ENCODE data around the gene CILP2. TPM values are rescaled to one million over a fixed set of nuclear protein-coding genes. Genes with fewer than 3 reads are reported as not detected.

CILP2 gene
- total RNA-seq, 1 experiment from 2014 or later, result 0.77 TPM

DNA sequence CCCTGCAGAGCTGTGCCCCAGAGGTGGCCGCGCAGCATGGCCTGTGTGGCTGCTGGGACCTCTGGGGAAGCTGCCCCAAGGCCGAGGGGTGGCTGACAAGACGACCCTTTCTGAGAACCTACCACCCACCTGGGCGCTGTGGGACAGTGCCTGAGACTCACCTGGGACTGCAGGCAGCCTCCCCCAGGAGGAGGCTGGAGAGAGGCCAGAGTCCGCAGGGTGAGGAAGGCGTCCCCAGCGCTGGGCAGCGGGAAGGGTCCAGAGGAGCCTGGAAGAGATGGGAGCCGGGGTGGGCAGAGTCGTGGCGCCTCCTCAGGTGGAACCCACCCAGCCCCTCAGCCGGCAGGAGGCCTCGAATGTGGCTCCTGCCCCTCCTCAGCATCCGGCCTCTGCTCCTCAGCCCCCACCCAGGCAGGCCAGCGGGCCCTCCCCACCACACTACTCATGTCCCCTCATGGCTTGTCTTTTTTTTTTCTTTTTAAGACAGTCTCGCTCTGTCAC, 25.3 kb downstream of the CILP2 start:
- H3K9me3 ChIP-seq (ENCODE audit: low read depth, low read length, poor library complexity, severe bottlenecking), result no peaks in the 10 kb centered on the region
- H3K4me3 ChIP-seq (ENCODE audit: low read depth, low read length, poor library complexity, severe bottlenecking), result no peak overlapping the region
- H3K4me1 ChIP-seq (ENCODE audit: insufficient read depth, low read length, poor library complexity, severe bottlenecking), result no peaks in the 10 kb centered on the region
- POLR2A ChIA-PET (ENCODE audit: low non-redundant PET), result no interaction called here
- intact Hi-C loops (cut with micrococcal nuclease; ENCODE audit: unreplicated experiment), result no loop called here
- BruUV-seq (replicated peaks), result no TSS peak
- no peak for DNase-seq (ENCODE audit: low spot score)
- H3K36me3 ChIP-seq (ENCODE audit: insufficient read depth, low read length, poor library complexity, severe bottlenecking), result no peaks in the 10 kb centered on the region
- H3K27me3 ChIP-seq (replicated peaks; ENCODE audit: insufficient read depth, low read depth, low read length, poor library complexity), result no peaks in the 10 kb centered on the region
- CTCF ChIA-PET, result no interaction called here
- TF ChIP-seq, protein P1, sequence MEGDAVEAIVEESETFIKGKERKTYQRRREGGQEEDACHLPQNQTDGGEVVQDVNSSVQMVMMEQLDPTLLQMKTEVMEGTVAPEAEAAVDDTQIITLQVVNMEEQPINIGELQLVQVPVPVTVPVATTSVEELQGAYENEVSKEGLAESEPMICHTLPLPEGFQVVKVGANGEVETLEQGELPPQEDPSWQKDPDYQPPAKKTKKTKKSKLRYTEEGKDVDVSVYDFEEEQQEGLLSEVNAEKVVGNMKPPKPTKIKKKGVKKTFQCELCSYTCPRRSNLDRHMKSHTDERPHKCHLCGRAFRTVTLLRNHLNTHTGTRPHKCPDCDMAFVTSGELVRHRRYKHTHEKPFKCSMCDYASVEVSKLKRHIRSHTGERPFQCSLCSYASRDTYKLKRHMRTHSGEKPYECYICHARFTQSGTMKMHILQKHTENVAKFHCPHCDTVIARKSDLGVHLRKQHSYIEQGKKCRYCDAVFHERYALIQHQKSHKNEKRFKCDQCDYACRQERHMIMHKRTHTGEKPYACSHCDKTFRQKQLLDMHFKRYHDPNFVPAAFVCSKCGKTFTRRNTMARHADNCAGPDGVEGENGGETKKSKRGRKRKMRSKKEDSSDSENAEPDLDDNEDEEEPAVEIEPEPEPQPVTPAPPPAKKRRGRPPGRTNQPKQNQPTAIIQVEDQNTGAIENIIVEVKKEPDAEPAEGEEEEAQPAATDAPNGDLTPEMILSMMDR (conservative IDR thresholded peaks at IDR 0.05; ENCODE audit: low read depth, low read length), result no peak
- no peak for TF ChIP-seq EZH2 (IDR thresholded peaks at IDR 0.05; ENCODE audit: borderline replicate concordance, low read depth, low read length, poor library complexity, severe bottlenecking)
- H3K27ac ChIP-seq (ENCODE audit: low read depth, low read length, poor library complexity, severe bottlenecking), result no peak overlapping the region

DNA sequence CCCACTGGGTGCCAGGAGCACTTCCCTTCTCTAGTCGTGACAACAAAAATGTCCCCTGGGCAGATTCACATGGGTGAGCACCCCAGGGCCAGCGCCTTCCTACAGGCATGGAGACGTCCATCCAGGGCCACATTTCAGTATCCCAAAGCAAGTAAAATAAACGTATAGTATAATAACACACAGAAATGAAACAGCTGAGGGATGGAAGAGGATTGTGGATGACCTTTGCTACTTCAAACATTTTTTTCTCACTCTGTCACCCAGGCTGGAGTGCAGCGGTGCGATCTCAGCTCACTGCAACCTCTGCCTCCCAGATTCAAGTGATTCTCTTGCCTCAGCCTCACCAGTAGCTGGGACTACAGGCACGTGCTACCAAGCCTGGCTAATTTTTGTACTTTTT, 28.2 kb downstream of the CILP2 start:
- intact Hi-C loops (cut with micrococcal nuclease; ENCODE audit: unreplicated experiment), result no loop called here

GRCh38 chr19:19567391-19567790, 29.3 kb downstream of the CILP2 start:
- CTCF ChIA-PET, result no interaction called here
- intact Hi-C loops (cut with micrococcal nuclease; ENCODE audit: unreplicated experiment), result no loop called here
- H3K4me3 ChIP-seq (ENCODE audit: low read depth, low read length, poor library complexity, severe bottlenecking), result no peak overlapping the region
- no peaks in the 10 kb centered on the region for H3K36me3 ChIP-seq (ENCODE audit: insufficient read depth, low read length, poor library complexity, severe bottlenecking)
- no peaks in the 10 kb centered on the region for H3K9me3 ChIP-seq (ENCODE audit: low read depth, low read length, poor library complexity, severe bottlenecking)
- DNase-seq (ENCODE audit: low spot score), result no peak
- no peak overlapping the region for H3K27ac ChIP-seq (ENCODE audit: low read depth, low read length, poor library complexity, severe bottlenecking)
- POLR2A ChIA-PET (ENCODE audit: low non-redundant PET), result no interaction called here
- no peak for TF ChIP-seq EZH2 (IDR thresholded peaks at IDR 0.05; ENCODE audit: borderline replicate concordance, low read depth, low read length, poor library complexity, severe bottlenecking)
- no peaks in the 10 kb centered on the region for H3K27me3 ChIP-seq (replicated peaks; ENCODE audit: insufficient read depth, low read depth, low read length, poor library complexity)
- BruUV-seq (replicated peaks), result no TSS peak
- no peaks in the 10 kb centered on the region for H3K4me1 ChIP-seq (ENCODE audit: insufficient read depth, low read length, poor library complexity, severe bottlenecking)

More for the DNA sequence above, 28.2 kb downstream of the CILP2 start:
- BruUV-seq (replicated peaks), result no TSS peak
- ChIA-PET CTCF (no interaction called here), POLR2A (ENCODE audit: low non-redundant PET) (no interaction called here)
- Histone ChIP-seq H3K36me3 (ENCODE audit: insufficient read depth, low read length, poor library complexity, severe bottlenecking) (no peaks in the 10 kb centered on the region), H3K4me3 (ENCODE audit: low read depth, low read length, poor library complexity, severe bottlenecking) (no peak overlapping the region), H3K27ac (ENCODE audit: low read depth, low read length, poor library complexity, severe bottlenecking) (no peak overlapping the region), H3K27me3 (replicated peaks; ENCODE audit: insufficient read depth, low read depth, low read length, poor library complexity) (no peaks in the 10 kb centered on the region), H3K9me3 (ENCODE audit: low read depth, low read length, poor library complexity, severe bottlenecking) (no peaks in the 10 kb centered on the region), H3K4me1 (ENCODE audit: insufficient read depth, low read length, poor library complexity, severe bottlenecking) (no peaks in the 10 kb centered on the region)
- no peak for DNase-seq (ENCODE audit: low spot score)
- TF ChIP-seq, protein P1 (conservative IDR thresholded peaks at IDR 0.05; ENCODE audit: low read depth, low read length), result no peak
- TF ChIP-seq EZH2 (IDR thresholded peaks at IDR 0.05; ENCODE audit: borderline replicate concordance, low read depth, low read length, poor library complexity, severe bottlenecking), result no peak
